ENCODE results near the gene TPI1. TPM values are rescaled to one million over a fixed set of nuclear protein-coding genes. Genes with fewer than 3 reads are reported as not detected.

Gene TPI1
- total RNA-seq, 1 experiment from 2014 or later = 1,141 TPM

DNA sequence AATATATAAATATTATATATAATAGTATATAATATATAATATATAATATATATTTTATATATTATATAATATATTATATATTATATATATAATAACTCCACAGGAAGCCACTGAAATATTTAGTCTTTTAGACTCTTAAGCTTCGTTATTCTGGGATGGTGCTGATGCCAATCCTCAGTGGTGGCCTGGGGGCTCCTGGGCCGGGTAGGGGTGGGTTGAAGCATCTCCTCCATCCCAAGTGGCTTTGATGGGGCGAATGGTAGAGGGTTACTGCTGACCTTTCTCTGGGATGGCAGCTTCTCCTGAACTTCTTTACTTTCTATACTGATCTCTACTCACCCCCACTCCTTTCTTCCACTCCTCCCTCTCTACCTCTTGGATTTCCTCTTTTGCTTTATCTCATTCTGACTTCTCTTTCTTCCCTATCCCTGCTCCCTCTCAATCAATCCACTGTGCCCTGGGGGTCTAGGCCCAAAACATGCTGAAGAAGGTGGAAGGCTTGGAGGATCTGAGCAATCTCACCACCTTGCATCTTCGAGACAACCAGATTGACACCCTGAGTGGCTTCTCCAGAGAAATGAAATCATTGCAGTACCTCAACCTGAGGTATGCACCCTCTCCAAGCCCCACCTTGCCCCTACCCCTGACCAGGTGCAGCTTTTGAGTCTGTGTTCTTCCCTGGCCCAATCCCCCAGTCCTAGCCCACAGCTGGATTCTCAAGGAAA, 42.3 kb downstream of the TPI1 start:
- intact Hi-C loops (cut with micrococcal nuclease; ENCODE audit: unreplicated experiment) = no loop called here
- peaks cover 11% of the 10 kb centered on the region for H3K4me1 ChIP-seq
- Mint-ChIP-seq H3K4me1 (ENCODE audit: low read depth, unreplicated experiment) (peaks cover 9% of the 10 kb centered on the region), H3K27ac (ENCODE audit: unreplicated experiment) (no peak overlapping the region), H3K9me3 (ENCODE audit: unreplicated experiment) (no peaks in the 10 kb centered on the region), H3K4me3 (ENCODE audit: unreplicated experiment) (no peak overlapping the region), H3K36me3 (ENCODE audit: insufficient read depth, unreplicated experiment) (peaks cover 2% of the 10 kb centered on the region), H3K27me3 (ENCODE audit: insufficient read depth, unreplicated experiment) (no peaks in the 10 kb centered on the region)
- BruUV-seq (replicated peaks) = no TSS peak
- H3K27me3 ChIP-seq (replicated peaks; ENCODE audit: control insufficient read depth, insufficient read depth, low read length) = no peaks in the 10 kb centered on the region
- no peaks in the 10 kb centered on the region for H3K9me3 ChIP-seq
- H3K36me3 ChIP-seq (ENCODE audit: control insufficient read depth, insufficient read depth, low read length) = no peaks in the 10 kb centered on the region
- ChIA-PET CTCF (interaction anchor here (1.1 kb wide), 1 partner anchor 37 kb away, joined by 5 read pairs; the partner anchor contains the start of gene SPSB2), POLR2A (interaction anchor here (0.7 kb wide), 1 partner anchor 18 kb away, joined by 3 read pairs; no protein-coding TSS in a partner anchor)
- no peak for DNase-seq
- TF ChIP-seq, protein P1, sequence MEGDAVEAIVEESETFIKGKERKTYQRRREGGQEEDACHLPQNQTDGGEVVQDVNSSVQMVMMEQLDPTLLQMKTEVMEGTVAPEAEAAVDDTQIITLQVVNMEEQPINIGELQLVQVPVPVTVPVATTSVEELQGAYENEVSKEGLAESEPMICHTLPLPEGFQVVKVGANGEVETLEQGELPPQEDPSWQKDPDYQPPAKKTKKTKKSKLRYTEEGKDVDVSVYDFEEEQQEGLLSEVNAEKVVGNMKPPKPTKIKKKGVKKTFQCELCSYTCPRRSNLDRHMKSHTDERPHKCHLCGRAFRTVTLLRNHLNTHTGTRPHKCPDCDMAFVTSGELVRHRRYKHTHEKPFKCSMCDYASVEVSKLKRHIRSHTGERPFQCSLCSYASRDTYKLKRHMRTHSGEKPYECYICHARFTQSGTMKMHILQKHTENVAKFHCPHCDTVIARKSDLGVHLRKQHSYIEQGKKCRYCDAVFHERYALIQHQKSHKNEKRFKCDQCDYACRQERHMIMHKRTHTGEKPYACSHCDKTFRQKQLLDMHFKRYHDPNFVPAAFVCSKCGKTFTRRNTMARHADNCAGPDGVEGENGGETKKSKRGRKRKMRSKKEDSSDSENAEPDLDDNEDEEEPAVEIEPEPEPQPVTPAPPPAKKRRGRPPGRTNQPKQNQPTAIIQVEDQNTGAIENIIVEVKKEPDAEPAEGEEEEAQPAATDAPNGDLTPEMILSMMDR (IDR thresholded peaks at IDR 0.05; ENCODE audit: insufficient read depth in 1 of 2, low read depth in 1 of 2, low read length in 1 of 2, severe bottlenecking in 1 of 2, unreplicated experiment in 1 of 2) = no peak
- no peak overlapping the region for H3K4me3 ChIP-seq (ENCODE audit: low read depth, low read length)

DNA sequence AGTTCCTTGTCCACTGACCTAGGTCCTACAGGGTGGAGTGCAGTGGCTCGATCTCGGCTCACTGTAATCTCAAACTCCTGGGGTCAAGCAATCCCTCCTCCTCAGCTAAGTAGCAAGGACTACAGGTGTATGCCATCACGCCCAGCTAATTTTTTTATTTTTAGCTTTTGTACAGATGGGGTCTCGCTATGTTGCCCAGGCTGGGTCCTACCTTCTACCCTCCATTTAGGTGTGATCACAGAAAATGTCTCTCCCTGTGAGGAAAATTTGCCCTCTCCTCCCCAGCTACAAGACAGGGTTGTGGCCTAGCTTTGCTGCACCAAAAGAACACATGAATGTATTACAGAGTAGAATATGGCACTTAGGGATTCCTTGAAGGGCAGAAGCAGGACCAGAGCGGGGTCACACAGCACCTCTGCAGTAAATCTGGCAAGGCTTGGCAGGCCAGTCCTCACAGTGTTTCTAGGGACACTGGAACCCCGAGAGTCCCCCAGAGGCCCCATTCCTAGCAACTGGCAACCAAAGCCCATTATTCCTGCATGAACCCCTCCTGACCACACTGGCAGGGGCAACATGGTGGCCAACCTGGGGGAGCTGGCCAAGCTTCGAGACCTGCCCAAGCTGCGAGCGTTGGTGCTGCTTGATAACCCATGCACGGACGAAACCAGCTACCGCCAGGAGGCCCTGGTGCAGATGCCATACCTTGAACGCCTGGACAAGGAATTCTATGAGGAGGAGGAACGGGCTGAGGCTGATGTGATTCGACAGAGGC, 45.0 kb downstream of the TPI1 start:
- no peaks in the 10 kb centered on the region for H3K9me3 Mint-ChIP-seq (ENCODE audit: unreplicated experiment)
- Histone ChIP-seq H3K27me3 (replicated peaks; ENCODE audit: control insufficient read depth, insufficient read depth, low read length) (no peaks in the 10 kb centered on the region), H3K4me3 (ENCODE audit: low read depth, low read length) (no peak overlapping the region), H3K4me1 (peaks cover 14% of the 10 kb centered on the region), H3K36me3 (ENCODE audit: control insufficient read depth, insufficient read depth, low read length) (peaks cover 1% of the 10 kb centered on the region), H3K9me3 (no peaks in the 10 kb centered on the region)
- CTCF ChIA-PET = interaction anchor here (0.8 to 1.7 kb wide), 3 partner anchors 13 to 43 kb away, joined by 3 to 6 read pairs (median 3); partner anchors contain the start of gene SPSB2
- peaks cover 9% of the 10 kb centered on the region for H3K4me1 Mint-ChIP-seq (ENCODE audit: low read depth, unreplicated experiment)
- POLR2A ChIA-PET = interaction anchor here (0.6 to 0.9 kb wide), 4 partner anchors 31 to 419 kb away, joined by 3 to 17 read pairs (median 4); partner anchors contain the start of genes C12orf57, MRPL51 and RNU7-1
- no TSS peak for BruUV-seq (replicated peaks)
- no peak for DNase-seq
- H3K27me3 Mint-ChIP-seq (ENCODE audit: insufficient read depth, unreplicated experiment) = no peaks in the 10 kb centered on the region
- intact Hi-C loops (cut with micrococcal nuclease; ENCODE audit: unreplicated experiment) = no loop called here
- peaks cover 7% of the 10 kb centered on the region for H3K36me3 Mint-ChIP-seq (ENCODE audit: insufficient read depth, unreplicated experiment)
- TF ChIP-seq, protein P1 (IDR thresholded peaks at IDR 0.05; ENCODE audit: insufficient read depth in 1 of 2, low read depth in 1 of 2, low read length in 1 of 2, severe bottlenecking in 1 of 2, unreplicated experiment in 1 of 2) = no peak
- no peak overlapping the region for H3K27ac Mint-ChIP-seq (ENCODE audit: unreplicated experiment)
- peak overlapping the region; percentile 49 for H3K4me3 Mint-ChIP-seq (ENCODE audit: unreplicated experiment)

DNA sequence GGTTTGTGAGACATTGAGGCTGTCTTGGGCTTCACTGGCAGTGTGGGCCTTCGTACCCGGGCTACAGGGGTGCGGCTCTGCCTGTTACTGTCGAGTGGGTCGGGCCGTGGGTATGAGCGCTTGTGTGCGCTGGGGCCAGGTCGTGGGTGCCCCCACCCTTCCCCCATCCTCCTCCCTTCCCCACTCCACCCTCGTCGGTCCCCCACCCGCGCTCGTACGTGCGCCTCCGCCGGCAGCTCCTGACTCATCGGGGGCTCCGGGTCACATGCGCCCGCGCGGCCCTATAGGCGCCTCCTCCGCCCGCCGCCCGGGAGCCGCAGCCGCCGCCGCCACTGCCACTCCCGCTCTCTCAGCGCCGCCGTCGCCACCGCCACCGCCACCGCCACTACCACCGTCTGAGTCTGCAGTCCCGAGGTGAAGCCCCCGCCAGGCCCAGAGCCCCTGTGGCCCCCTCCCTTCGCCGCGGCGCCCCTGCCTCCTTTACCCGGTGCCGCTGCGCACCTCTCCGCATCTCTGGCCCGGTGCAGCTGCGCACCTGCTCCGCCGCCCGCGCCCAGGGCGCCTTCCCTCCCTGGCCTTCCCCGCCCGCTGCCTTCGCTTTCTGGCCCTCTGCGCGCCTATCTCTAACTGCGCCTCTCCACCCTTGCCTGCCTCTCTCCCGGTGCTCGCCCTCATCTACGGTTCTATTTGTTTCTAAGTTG, 47.1 kb downstream of the TPI1 start, which contains the start of gene ENO2:
ENO2 (plus strand) TSS at position 335 of the 701 bp plus-strand sequence. CDS start 1,253 bp downstream, outside the sequence.
- Mint-ChIP-seq H3K27ac (ENCODE audit: unreplicated experiment) (no peak within 1 kb of the TSS), H3K27me3 (ENCODE audit: insufficient read depth, unreplicated experiment) (no peaks in the 10 kb centered on the region), H3K4me1 (ENCODE audit: low read depth, unreplicated experiment) (peaks cover 9% of the 10 kb centered on the region), H3K4me3 (ENCODE audit: unreplicated experiment) (peak within 1 kb of the TSS; percentile 96), H3K36me3 (ENCODE audit: insufficient read depth, unreplicated experiment) (peaks cover 7% of the 10 kb centered on the region), H3K9me3 (ENCODE audit: unreplicated experiment) (no peaks in the 10 kb centered on the region)
- ChIA-PET CTCF (interaction anchor here (0.6 to 1.8 kb wide), 6 partner anchors 23 to 195 kb away, joined by 3 to 8 read pairs (median 6); partner anchors contain the start of genes C1RL, C1S, SPSB2 and TPI1), POLR2A (interaction anchor here (0.7 to 1.3 kb wide), 2 partner anchors 23 to 44 kb away, joined by 3 to 4 read pairs; no protein-coding TSS in a partner anchor)
- Histone ChIP-seq H3K27me3 (replicated peaks; ENCODE audit: control insufficient read depth, insufficient read depth, low read length) (no peaks in the 10 kb centered on the region), H3K4me3 (ENCODE audit: low read depth, low read length) (peak within 1 kb of the TSS; percentile 69), H3K9me3 (no peaks in the 10 kb centered on the region), H3K36me3 (ENCODE audit: control insufficient read depth, insufficient read depth, low read length) (peaks cover 1% of the 10 kb centered on the region), H3K4me1 (peaks cover 14% of the 10 kb centered on the region)
- TF ChIP-seq, protein P1 (IDR thresholded peaks at IDR 0.05; ENCODE audit: insufficient read depth in 1 of 2, low read depth in 1 of 2, low read length in 1 of 2, severe bottlenecking in 1 of 2, unreplicated experiment in 1 of 2) = no peak
- no TSS peak for BruUV-seq (replicated peaks)
- intact Hi-C loops (cut with micrococcal nuclease; ENCODE audit: unreplicated experiment) = loop anchor here (1.0 kb wide), 1 partner anchor 10 kb away; the partner anchor contains the start of gene LRRC23
- DNase-seq = peak; percentile 63 to 73
